HG03135 (cell line): ENCODE data around the gene ETS2.

Source experiments
- ATAC-seq: cut with Tn5 transposase; IDR thresholded peaks from one replicate; pipeline ENCODE4 v1.9.1; 2021; ENCODE audit warnings: mild to moderate bottlenecking, moderate library complexity; ENCODE audit not compliant: unreplicated experiment

Gene ETS2

DNA sequence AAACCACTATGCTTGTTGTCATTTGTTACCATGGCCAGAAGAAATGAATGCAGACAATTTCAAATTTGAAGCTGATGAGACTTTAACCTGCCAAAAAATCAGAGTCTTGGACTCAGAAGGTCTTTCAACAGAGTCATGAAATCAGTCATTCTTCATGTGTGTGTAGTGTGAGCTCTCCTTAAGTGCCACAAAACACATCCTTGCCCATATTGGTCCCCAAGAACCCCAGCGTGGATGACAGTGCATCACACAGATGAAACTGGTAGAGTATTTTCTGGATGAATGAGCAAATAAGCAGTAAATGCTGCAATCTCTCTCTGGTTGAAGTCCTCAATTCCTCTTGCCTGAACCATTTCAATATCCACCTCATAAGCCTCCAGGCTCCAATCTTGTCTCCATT is 28.7 kb upstream of the ETS2 start:
- no peak for ATAC-seq

DNA sequence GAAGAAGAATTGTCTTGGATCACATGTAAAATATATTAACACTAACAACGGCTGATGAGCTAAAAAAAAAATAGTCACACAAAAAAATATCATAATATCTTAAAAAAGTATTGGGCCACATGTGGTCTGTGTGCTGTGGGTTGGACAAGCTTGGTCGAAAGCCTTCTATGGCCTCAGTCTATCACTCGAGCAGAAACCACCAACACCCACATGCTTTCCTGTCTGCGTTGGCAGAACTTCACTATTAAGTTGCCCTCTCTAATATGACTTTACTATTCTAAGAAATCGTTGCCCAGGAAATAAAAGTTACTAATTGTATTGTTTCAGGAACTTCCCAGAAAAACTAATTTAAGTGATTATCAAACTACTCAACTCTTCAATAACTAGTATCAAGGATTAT is 28.2 kb upstream of the ETS2 start:
- no peak for ATAC-seq

DNA sequence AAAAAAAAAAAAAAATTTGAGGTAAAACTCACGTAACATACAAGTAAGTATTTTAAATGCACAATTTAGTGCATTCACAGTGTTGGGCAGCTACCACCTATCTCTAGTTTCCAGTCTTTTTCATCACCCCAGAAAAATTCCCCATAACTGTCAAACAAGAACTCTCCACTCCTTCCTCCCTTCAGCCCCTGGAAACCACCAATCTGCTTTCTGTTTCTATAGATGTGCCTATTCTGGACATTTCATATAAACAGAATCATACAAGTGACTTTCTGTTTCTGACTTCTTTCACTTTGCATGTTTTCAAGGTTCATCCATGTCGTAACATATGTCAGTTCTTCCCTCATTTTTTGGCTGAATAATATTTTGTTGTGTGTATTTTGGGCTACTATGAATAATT is 24.9 kb upstream of the ETS2 start:
- peak; percentile 75 for ATAC-seq

DNA sequence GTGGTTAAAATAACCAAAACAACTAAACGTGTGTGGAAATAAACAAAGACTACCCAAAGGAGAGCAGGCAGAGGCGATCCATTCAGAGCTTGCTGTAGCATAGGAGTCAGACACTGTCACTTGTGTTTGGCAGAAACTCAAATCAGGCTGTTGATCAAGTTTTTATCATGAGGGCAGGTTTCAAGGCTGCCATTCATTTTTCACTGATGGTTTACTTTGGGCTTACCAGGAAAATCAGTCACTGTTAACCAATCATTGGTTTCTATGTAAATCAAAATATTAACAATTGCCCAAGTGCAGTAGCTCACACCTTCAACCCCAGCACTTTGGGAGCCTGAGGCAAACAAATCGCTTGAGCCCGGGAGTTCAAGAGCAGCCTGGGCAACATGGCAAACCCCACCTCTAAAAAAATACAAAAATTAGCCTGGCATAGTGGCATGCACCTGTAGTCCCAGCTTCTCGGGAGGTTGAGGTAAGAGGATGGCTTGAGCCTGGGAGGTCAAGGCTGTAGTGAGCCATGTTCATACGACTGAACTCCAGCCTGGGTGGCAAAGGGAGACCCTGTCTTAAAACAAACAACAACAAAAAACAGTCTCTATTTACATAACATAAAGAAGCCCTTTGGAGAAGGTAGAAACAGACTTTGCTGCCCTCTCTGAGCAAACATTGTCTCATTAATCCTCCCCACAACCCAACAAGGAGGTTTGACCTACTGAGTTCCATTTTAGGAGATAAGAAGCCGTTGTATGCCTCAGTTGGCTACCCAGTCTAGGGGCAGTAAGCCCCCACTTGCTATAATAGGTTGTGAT is 21.1 kb upstream of the ETS2 start:
- no peak for ATAC-seq

DNA sequence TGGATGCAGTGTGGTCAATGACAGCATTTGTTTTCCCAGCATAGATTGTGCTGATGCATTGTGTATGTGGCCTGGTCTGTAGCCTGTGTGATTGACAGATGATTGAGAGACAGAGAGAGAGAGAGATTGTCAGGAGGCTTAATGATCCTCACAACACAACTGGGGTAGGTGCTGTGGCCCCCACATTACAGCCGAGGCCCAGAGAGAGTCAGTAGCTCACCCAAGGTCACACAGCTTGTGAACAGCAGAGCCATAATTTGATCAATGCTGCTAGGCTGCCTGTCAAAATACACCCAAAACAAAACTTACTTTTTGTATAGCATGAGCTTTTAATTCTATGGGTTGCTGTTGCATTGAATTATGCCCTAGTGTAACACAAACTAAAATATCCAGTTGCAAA is 20.2 kb upstream of the ETS2 start:
- no peak for ATAC-seq

DNA sequence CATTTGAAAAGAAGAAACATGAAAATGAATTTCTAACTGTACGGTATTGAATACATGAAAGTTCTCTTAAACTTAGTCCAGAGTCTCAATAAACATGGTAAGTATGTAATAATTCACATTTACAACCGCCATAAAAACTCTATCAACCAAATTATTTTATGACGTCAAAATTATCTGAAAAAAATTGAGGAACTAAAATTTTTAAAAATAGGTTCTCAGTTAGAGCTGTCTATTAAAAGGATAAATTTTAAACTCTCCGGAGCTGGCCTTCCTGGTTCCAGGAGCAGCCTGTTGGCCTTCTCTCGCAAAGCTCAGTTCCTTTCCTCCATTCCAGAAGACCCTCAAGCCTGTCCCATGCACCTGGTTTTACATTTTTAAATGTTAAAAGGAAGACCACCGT is 18.7 kb upstream of the ETS2 start:
- ATAC-seq, result no peak

DNA sequence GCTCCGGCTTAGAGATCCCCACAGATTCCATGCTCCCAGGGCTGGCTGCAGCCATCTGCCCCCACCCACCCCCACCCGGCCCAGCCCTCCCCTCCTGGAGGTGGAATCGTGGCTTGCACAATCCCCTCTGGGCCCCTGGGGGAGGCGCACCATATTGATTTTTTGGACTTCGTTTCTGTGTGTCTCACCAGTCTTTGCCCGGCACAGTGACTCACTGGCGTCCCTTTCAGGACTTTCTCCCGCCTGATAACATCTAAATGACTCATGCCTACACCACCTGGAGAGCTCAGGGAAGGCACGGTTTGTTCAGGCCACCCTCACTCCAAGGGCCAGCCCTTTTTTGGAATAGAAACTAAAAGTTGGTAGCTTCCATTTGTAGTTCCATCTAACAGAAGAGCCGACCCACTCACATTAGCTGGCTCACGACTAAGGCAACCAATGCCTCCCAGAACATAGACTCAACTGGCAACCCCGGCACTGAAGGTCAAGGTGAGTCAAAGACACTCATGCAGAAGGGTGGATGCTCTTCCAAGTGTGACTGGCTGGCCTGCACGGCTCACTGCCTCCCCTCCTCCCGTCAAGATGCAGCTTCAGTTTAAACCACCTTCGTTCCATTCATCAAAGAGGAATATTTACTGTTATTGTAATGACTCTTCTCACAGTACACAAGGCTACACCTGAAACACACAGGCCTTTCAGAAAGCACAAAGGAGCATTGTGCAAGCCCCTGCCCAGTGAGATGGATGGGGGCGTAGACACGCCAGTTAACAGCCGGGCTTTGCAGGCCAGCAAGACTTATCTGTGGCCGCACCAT is 18.1 kb upstream of the ETS2 start:
- ATAC-seq, result no peak

DNA sequence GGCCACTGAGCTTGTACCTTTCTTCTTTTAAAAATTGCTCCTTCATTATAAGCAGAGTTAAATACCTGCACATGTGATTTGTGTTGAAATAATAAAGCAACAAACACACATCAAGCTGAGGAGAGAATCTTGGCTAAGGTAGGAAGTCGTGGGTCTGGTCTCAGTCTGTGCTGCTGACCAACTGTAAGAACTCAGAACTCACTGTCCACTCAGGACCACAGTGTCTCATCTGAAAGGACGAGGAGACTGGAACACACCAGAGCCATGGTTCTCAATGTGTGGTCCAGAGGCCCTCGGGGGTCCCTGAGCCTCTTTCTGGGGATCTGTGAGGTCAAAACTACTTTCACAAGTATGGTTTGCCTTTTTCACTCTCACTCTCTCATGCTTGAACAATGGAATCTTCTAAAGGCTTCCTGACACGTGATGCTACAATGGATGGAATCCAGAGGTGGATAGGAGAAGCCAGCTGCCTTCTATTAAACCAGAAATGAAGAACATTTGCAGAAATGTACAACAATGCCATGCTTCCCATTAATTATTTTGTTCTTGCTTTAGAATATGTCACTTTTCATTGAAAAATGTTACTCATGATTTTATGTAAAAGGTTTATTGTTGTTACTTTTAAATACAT is 17.3 kb upstream of the ETS2 start:
- no peak for ATAC-seq

DNA sequence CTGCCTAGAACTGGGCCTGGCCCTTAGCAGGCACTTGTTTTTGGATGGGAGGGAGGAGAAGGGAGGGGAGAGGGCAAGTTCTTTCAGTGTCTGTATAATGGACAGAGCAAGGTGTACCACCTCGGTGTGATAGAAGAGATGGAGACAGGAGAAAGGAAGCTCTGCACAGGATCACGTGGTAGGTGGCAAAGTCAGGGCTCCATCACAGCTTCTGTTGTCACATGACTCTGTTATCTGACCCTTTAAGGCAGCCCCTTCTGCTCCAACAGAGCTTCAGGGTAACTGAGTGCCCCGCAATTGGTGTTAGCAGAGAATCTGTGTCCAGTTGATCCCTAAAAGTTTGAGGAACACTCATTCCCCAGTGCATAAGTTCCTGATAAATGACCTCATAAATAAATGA is 16.5 kb upstream of the ETS2 start:
- no peak for ATAC-seq

DNA sequence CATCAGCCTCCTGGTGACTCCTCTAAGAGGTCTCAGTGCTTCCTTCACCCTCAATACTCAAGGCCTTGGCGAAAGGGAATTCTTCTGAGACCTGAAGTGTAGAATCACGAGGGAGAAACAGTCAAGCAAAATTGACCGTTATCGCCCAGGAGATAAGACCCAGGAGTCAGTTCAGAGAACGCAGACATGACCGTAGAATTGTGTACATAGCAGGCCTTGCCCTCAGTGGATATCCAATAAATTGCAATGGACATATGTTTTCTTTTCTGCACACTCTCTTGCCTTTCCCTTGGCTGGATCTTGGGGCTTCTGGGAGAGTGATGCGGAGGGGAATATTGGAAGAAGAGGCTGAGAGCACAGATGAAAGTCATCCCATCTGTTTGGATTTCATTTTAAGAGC is 15.7 kb upstream of the ETS2 start:
- ATAC-seq, result no peak

DNA sequence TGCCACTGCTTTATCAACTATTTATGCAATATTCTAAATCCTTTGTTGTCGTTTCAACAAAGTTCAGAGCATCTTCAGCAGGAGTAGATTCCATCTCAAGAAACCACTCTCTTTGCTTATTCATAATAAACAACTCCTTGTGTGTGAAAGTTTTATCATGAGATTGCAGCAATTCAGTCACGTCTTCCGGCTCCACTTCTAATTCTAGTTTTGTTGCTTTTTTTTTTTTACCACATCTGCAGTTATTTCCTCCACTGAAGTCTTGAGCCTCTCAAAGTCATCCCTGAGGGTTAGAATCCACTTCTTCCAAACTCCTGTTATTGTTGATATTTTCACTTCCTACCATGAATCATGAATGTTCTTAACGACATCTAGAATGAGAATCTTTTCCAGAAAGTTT is 14.8 kb upstream of the ETS2 start:
- no peak for ATAC-seq

DNA sequence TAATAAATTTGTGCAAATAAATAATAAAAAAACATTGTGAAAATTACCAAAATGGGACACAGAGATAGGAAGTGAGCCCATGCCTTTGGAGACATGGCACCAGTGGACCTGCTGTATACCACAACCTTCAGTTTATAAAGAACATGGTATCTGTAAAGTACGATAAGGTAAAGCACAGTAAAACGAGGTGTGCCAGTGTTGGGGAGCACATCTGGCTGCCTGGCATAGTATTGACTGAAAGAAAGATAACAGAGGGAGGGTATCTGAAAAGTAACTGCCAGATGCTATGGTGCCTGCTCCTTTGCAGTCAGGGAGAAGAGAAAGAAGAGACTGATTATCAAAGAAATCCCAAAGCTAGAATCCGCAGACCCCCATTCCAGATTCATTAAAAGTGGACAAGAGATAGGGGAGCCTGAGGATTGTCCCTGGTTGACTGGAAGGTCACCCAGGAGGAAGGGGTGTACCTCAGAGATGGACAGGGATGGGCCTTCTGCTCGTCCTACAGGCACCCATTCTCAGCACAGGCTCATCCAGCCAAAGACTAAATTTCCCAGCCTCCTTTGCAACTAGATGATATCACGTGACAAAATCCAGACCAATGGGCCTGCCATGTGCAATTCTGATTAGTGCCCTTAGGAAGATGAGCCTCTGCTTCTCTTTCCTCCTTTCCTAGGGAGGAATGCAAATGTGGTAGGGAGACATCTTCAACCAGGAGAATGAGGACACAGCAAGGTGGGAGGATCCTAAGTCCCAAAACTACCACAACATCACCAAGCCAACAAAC is 12.9 kb upstream of the ETS2 start:
- no peak for ATAC-seq

DNA sequence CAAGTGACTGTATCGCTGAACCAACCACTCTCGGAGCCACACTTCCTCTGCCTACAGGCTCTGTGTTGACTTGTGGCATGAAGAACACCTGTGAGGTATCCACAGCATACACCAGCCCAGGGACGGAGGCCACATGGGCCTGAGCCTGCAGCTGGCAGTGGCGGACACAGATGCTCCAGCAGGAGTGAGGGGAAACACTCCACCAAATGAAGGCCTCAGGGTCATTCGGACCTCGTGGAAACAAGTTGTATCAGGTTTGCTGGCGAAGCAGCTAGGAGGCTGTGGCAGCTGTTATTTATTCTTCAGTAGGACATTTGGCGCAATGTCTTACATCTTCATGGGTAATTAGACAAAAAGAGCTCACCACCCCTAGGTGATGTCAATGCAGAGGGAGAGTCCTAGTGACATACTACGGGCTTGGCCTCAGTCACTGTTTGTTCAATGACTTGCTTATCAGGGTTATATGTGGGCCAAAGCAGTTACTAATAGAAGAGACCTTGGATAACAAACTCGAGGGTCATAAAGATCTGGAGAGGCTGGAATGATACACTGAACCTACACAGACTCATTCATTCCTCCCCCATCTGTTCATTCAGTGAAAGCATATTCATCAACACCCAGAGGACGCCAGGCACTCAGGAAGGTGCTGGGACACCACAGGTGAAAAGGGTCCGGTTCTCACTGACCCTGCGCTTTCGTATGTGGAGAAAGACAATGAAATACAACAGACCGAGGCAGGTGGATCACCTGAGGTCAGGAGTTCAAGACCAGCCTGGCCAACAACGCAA is 11.6 kb upstream of the ETS2 start:
- ATAC-seq, result no peak

DNA sequence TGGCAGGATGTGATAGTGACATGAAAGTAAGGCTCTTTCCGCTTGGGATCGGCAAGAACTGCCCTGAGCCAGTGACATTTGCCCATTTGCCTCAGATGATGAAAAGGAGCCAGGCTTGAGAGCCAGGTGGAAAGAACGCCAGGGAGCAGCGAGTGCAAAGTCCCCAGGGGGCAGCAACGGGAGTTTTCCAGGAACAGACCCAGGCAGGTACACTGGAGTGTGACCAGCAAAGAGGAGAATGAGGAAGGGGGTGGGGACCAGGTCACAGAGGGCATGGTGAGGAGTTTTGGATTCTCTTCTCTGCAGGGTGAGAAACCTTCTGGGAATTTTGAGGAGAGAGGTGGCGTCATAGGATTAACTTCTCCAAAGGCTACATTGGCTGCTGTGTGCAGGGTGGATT is 10.8 kb upstream of the ETS2 start:
- ATAC-seq, result no peak

DNA sequence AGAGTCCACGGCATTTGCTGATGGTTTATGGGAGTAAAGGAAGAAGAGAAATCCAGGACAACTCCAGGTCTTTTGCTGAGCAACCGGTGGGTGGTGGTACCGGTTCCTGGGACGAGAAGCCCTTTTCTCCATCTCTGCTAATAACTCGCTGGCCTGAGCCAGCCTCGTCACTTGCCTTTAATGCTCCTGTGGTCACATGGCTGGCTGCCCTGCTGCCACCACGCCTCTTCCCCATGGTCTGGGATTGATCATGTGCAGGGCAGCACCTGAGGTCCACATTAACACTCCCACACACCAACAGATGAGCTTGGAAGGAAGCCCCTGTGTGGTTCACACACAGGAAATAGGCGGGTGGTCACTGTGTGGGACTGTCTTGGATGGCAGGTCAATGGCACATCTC is 10.3 kb upstream of the ETS2 start:
- no peak for ATAC-seq

DNA sequence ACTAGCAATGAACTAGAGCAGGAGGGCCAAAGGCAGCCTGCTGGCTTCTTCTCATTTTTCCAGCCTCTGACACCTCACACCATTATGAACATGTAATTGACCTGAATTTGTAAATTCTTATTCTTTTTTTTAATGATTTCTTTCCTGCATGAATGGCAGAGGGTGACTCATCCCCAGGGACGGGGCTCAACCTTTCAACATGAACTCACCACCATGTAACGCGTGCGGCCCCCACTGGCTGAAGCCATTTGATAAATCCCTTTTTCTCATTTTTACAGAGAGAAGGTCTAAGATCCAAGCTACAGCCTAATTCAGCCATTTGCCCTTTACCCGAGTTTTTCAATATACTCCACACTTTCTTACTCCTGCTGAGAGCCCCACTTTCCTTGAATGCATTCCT is 9.3 kb upstream of the ETS2 start:
- ATAC-seq, result no peak

DNA sequence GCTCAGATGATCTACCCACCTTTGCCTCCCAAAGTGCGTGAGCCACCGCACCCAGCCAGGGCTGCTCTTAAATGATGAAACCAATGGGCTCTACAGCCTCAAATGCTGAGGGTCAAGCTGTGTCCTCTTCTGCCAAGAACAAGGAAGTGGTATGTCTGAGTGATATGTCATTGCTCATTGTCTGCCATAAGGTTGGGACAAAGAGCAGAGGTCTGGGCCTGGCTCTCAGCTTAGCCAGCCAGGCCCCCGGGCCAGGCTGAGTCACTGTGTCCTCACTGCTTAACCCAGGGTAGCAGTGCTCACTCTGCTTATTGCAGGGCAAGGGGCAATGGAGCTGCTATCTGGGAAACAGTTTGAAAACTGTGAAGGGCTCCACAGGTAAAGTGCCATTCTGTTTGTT is 8.3 kb upstream of the ETS2 start:
- ATAC-seq, result no peak

DNA sequence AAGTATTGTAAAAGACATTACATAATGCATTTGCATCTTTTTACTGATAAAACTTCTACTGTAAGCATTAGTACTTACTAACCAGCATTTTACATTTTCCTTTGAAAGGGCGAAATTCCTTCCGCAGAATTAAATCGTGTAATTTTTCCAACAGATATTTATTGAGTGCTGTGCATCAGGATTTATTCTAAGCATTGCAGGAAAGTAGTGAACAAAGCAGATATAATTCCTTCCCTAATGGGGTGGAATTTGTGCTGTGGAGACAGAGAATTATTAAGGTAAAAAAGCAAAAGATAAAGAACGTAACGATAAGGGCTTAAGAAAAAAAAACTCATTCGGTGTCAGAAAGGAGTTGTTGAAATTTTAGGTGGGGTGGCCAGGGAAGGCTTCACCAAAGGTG is 7.6 kb upstream of the ETS2 start:
- no peak for ATAC-seq

DNA sequence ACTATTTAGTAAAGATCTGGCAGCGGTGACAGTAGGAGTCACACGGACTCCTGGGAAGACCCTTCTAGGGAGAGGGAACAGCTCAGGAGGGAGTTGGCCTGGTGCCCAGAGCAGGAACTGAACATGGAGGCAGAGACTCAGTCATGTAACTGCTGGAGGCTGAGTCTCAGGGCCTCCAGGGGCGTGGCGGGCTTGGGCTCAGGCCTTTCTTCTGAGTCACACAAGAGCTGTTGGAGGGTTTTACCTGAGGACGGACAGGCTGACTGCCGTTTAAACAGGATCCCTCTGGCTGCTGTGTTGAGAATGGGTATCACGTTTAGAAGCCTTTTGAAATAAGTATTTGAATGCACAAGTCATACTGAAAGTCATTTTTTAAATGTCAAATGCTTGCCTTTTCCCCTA is 7.2 kb upstream of the ETS2 start:
- no peak for ATAC-seq

DNA sequence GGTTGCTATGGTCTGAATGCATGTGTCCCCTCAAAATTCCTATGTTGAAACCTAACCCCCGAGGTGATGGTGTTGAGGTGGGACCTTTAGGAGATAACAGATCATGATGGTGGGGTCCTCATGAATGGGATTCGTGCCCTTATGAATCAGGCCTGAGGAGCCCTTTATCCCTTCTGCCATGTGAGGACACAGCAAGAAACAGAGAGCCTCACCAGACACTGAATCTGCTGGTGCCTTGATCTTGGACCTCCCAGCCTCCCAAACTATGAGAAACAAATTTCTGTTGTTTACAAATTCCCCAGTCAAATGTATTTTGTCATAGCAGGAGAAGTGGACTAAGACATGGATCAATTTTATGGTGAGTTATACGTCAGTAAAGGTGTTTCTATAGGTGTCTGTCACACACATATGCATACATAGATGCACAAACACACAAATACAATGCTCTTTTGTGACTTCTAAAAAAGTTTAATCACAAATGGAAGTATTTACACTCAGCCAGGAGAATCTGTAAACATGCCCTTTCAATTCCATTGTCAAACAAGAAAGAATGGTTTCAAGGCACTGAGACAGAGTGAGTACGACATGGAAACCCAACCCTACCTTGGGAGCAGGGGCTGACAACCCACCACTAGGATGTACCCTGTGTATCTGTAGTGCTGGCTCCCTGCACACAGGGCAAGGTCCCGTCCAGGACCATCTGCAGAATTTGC is 5.5 kb upstream of the ETS2 start:
- ATAC-seq, result no peak
